GM21526 (cell line): Measurements from ENCODE around the gene SMPD2.
A peak's percentile ranks its signal among the peaks of the same experiment; 100 is the strongest.

Experiments used
- ATAC-seq: cut with Tn5 transposase; IDR thresholded peaks from one replicate; pipeline ENCODE4 v1.9.1; 2021; ENCODE audit warnings: moderate library complexity; ENCODE audit not compliant: unreplicated experiment, low FRiP score

Gene SMPD2, protein sequence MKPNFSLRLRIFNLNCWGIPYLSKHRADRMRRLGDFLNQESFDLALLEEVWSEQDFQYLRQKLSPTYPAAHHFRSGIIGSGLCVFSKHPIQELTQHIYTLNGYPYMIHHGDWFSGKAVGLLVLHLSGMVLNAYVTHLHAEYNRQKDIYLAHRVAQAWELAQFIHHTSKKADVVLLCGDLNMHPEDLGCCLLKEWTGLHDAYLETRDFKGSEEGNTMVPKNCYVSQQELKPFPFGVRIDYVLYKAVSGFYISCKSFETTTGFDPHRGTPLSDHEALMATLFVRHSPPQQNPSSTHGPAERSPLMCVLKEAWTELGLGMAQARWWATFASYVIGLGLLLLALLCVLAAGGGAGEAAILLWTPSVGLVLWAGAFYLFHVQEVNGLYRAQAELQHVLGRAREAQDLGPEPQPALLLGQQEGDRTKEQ

GRCh38 chr6:109440331-109441068, at the start of gene SMPD2, which contains the start of gene PPIL6:
TSS of gene SMPD2 (plus strand) at chr6:109440724. CDS start at chr6:109441122, 398 bp downstream.
TSS of gene PPIL6 (minus strand) at chr6:109440628. CDS start at chr6:109440590, 38 bp downstream.
- peak; percentile 79 for ATAC-seq

DNA sequence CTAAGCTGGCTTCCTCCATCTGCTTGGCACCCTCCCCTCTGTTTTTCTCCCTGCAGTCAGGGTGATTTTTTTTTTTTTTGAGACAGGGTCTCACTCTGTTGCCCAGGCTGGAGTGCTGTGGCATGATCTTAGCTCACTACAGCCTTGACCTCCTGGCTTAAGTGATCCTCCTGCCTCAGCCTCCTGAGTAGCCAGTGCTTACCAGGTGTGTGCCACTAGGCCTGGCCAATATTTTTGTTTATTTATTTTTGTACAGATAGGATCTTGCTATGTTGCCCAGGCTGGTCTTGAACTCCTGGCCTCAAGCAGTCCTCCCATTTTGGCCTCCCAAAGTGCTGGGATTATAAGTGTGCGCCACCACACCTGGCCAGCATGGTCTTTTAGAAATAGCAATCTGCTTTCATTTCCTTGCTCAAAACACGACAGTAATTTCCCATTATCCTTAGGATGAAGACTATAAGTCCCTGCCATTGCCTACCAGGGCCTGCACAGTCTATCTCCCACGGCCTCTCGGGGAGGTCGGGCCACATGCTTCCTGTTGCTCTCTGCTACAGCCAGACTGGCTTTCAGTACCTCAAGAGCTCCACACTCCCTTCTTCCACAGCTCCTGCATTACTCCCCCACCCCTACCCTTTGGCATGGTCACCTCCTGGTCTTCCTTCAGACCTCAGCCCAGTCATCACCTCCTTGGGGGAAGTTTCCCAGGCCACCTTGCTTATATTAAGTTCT, 47.2 kb upstream of the SMPD2 start:
- ATAC-seq = no peak

GRCh38 chr6:109393886-109394281, 46.6 kb upstream of the SMPD2 start:
- ATAC-seq = no peak

DNA sequence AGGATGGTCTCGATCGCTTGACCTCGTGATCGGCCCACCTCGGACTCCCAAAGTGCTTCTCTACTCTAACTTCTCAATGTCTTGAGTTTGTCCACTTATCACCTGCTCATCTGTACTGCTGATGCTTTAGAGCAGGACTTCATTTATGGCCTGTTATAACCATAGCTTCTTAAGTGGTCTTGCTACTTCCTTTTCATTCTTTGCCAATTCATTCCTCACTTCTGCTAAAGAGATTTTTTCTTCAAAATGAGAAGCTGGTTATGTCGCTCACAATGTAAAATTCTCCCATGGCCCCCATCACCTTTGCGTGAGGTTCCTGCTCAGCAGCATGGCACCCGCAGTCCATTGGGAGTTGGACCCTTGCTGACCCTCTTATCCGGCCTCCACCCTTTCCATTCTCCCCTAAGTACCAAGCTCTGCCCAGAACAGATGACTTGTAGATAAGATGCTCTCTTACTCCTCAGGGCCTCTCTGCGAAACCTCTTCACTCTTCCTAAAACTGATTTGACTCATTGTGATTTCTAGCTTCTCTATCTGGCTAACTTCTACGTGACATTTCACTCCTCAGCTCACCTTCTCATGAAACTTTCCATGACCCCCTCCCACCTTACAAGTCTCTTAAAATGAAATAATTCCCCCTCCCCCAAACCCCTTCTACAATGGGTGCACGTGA, 44.3 kb upstream of the SMPD2 start:
- no peak for ATAC-seq

DNA sequence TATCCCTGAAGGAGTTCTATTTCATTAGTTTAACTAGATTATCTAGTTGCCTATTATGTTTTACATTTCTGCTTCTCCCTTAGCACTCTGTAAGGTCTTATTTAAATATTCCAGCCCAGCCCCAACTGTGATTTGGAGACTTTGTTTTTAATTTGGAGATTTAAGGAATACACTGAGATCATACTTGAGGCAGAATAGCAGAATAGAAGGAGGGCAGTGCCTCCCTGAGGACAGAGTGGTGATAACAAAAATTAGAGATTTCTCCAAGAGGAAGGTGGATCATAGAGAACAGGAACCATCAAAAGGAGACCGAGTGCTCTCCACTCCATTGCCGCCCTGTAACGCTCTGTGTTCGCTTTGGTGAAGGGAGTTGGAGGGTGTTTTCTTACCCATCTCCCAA, 43.5 kb upstream of the SMPD2 start:
- no peak for ATAC-seq

- ATAC-seq = no peak
Observed at GRCh38 chr6:109406196-109406595, 34.3 kb upstream of the SMPD2 start.

GRCh38 chr6:109411034-109411433, 29.5 kb upstream of the SMPD2 start:
- no peak for ATAC-seq

- ATAC-seq = no peak
Observed at GRCh38 chr6:109417646-109418045, 22.9 kb upstream of the SMPD2 start.

DNA sequence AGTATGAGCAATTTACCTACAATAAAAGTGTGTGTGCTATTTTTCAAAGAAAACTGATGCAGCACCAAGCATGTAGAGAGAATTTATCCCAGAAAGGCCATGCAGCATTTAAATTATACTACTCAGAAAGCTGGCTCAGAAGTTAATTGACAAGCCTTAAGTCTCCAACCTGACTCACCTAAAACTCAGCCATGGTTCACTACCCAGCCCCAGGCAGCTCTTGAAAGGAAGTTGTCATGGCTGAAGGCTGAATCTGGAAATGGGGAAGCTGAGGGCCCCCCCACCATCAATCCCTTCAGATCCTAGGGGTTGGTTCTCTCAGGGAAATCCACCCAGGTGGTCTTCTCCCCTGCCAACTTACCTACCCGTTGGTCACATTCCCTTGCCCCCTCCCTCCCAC, 19.8 kb upstream of the SMPD2 start:
- ATAC-seq = no peak

- ATAC-seq = no peak
Observed at GRCh38 chr6:109421184-109421583, 19.3 kb upstream of the SMPD2 start.

- no peak for ATAC-seq
Observed at GRCh38 chr6:109424946-109425345, 15.6 kb upstream of the SMPD2 start.

GRCh38 chr6:109428889-109429477, 11.5 kb upstream of the SMPD2 start:
- ATAC-seq = no peak

- no peak for ATAC-seq
Observed at GRCh38 chr6:109429496-109429895, 11.0 kb upstream of the SMPD2 start.

- no peak for ATAC-seq
Observed at GRCh38 chr6:109434456-109434855, 6.1 kb upstream of the SMPD2 start.

GRCh38 chr6:109436041-109436440, 4.5 kb upstream of the SMPD2 start:
- no peak for ATAC-seq

GRCh38 chr6:109441069-109441816, 719 bp downstream of the SMPD2 start:
- peak; percentile 22 for ATAC-seq

GRCh38 chr6:109442393-109442924, 1.9 kb downstream of the SMPD2 start:
- no peak for ATAC-seq

- no peak for ATAC-seq
Observed at GRCh38 chr6:109443425-109443950, 3.0 kb downstream of the SMPD2 start.

DNA sequence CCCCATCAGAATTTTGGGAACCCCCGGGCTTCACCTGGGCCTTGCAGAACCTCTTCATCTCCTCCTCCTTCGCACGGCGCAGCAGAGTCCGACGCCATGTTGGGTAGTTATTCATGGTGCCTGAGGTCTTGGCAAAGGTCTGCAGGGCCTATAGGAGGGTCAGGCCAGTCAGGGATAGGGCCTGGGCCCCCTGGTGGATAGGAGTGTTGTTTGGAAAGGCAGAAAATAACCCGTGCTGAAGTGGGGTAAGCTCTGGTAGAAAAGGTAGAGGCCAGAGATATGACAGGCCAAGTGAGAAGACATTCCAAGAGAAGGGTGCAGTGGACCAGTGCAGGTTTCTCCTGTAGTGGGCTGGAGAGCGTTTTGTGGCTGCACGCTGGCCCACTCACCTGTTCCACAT, 4.9 kb downstream of the SMPD2 start:
- ATAC-seq = no peak
